LNCAP (cell line): ENCODE measurements around the gene TMEFF1.

Source experiments
- TF ChIP-seq, protein P1 (sequence below): fragments of 450-650 bp; IDR thresholded peaks from 2 replicates; pipeline ENCODE4 v1.5.1; 2017; ENCODE audit warnings: mild to moderate bottlenecking

TMEFF1 gene

DNA sequence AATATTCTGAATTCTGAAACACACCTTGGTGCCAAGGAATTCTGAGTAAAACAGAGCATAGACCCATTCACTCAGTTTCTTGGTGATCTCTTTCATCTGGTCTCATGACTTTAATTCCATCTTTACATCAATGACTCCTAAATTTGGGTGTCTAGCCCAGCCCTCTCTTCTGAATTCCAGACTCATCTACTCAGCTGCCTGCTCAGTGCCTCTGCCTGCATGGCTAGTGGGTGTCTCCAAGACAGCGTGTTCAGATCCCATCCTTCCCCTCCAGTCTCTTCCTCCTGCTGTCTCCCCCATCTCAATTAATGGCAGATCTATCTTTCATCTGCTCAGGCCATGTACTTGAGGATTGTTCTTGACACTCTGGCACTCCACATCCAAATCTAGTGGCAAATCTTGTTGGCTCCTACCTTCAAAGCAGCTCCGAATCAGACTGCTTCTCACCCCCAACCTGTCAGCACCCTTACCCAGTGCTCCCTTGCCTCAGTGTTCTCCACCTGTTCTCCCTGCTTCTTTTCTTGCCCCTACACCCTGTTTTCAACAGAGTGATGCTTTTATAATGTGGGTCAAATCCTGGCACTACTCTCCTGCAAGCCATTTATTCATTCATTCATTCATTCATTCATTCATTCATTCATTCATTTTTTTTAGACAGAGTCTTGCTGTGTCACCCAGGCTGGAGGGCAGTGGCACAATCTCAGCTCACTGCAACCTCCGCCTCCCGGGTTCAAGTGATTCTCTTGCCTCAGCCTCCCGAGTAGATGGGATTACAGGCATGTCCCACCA, 110.3 kb downstream of the TMEFF1 start:
- TF ChIP-seq, protein P1, sequence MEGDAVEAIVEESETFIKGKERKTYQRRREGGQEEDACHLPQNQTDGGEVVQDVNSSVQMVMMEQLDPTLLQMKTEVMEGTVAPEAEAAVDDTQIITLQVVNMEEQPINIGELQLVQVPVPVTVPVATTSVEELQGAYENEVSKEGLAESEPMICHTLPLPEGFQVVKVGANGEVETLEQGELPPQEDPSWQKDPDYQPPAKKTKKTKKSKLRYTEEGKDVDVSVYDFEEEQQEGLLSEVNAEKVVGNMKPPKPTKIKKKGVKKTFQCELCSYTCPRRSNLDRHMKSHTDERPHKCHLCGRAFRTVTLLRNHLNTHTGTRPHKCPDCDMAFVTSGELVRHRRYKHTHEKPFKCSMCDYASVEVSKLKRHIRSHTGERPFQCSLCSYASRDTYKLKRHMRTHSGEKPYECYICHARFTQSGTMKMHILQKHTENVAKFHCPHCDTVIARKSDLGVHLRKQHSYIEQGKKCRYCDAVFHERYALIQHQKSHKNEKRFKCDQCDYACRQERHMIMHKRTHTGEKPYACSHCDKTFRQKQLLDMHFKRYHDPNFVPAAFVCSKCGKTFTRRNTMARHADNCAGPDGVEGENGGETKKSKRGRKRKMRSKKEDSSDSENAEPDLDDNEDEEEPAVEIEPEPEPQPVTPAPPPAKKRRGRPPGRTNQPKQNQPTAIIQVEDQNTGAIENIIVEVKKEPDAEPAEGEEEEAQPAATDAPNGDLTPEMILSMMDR = no peak

DNA sequence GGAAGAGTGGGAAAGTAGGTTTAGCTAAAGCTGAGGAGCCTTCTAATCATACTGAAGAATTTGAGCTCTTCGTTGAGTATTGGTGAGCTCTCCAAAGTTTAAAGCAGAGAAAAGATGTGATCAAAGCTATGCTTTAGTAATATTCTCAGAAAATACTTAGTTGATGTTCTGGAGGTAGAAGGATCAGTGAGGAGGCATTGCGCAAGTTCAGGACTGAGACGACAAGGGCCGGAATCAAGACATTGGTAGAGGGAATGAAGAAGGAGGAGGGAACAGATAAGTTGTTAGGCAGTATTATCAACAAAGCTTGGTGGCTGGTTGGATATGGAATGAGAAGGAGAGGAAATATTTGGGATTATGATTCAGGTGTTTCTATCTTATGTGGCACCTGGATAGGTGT, 112.0 kb downstream of the TMEFF1 start:
- TF ChIP-seq, protein P1 = no peak

DNA sequence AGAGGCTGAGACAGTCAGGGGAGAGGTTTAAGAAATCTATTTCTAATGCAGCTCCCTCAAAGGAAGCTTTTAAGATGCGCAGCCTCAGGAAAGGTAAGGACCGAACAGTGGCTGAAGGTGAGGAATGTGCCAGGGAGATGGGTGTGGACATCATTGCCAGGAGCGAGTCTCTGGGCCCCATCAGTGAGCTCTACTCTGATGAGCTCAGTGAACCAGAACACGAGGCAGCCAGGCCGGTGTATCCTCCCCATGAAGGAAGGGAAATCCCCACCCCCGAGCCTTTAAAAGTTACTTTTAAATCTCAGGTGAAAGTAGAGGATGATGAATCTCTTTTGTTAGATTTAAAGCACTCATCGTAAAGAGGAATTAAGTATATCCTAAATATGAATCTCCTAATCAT, 113.1 kb downstream of the TMEFF1 start:
- TF ChIP-seq, protein P1 = no peak

DNA sequence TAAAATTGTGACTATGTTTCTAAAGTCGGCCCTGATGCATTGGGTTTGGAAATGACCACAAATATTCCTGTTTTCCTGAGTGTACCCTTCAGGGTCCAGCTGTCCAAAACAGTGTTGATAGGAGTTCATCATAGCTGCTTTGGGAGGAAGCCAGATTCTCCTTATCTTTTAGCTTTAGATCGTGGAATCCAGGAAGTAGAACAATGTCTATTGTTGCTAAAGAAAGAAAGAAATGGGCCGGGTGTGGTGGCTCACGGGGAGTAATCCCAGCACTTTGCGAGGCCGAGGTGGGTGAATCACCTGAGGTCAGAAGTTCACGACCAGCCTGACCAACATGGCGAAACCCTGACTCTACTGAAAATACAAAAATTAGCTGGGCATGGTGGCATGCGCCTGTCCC, 114.4 kb downstream of the TMEFF1 start:
- TF ChIP-seq, protein P1 = no peak

DNA sequence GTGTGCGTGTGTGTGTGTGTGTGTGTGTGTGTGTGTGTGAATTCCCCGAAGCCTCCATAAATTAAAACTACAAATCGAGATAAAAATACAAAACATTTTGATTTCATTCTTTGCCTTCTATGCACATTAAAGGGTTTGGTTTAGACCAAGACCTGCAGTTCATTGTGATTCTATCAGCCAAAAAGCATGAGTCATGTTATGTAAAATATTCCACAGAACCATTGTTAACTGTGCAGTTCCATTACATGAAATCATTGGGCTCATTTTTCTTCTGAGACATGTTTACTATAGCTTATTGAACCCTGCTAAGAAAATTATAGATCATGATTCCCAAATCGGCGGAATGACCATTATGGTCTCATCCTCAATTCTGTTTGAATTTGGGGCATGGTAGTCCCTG, 116.6 kb downstream of the TMEFF1 start:
- TF ChIP-seq, protein P1 = no peak

DNA sequence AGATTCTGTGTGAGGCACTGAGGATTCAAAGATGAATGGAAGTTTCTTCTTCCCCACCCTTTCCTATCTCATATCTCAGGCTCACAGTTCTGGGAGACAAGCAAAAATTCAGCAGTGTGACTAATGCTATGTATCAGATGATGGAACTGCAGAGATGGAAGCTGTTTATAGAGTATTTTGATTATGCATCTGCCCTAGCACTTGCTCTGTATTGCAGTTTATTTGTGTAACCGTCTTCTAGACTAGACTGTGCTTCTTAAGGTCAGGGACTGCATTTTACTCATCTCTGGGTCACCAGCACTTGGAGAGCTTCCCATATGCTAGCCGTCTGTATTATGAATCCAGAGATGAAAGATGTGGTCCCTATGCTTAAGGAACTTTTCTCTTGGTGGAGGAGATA, 117.5 kb downstream of the TMEFF1 start:
- TF ChIP-seq, protein P1 = no peak

DNA sequence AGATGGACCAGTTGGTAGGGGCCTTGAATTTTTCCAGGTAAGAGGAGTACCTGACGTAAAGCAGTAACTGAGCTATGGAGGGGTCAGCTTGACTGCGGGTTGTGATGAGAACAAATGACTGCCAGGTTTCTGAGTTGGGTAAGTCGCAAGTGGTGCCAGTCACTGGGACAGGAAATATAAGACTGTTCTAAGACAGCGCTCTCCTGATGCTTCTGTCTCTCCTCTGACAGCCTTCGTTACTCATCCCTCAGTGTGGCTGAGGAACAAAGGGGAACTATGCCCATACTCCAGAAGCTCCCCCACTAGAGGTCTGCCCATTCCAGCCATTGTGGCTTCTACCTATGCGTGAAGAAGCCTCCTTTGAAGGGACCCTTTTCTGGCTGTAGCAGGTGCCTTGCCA, 118.2 kb downstream of the TMEFF1 start:
- TF ChIP-seq, protein P1 = no peak
